GM18505 (cell line): ENCODE data around the gene SPEG.

ENCODE experiments used
- ATAC-seq: cut with Tn5 transposase; IDR thresholded peaks from one replicate; pipeline ENCODE4 v1.9.1; 2021; ENCODE audit not compliant: unreplicated experiment
- POLR2A ChIP-seq: IDR thresholded peaks from 4 replicates; pipeline ENCODE4 v1.6.1; 2011; ENCODE audit warnings: borderline replicate concordance; ENCODE audit not compliant: insufficient read depth, insufficient read length; ENCODE audit errors: extremely low read depth

SPEG gene

GRCh38 chr2:219482674-219483405 is 48.2 kb downstream of the SPEG start:
- TF ChIP-seq POLR2A: no peak
- ATAC-seq: no peak

GRCh38 chr2:219483451-219484342 is 49.1 kb downstream of the SPEG start:
- no peak for TF ChIP-seq POLR2A
- ATAC-seq: no peak

GRCh38 chr2:219484343-219485200 is 49.9 kb downstream of the SPEG start:
- no peak for TF ChIP-seq POLR2A
- no peak for ATAC-seq

- ATAC-seq: no peak
- TF ChIP-seq POLR2A: no peak
These were observed 50.5 kb downstream of the SPEG start for GRCh38 chr2:219485201-219485580.

- no peak for ATAC-seq
- no peak for TF ChIP-seq POLR2A
These were observed 51.8 kb downstream of the SPEG start for GRCh38 chr2:219486380-219486959.

GRCh38 chr2:219488149-219488843 is 53.7 kb downstream of the SPEG start:
- TF ChIP-seq POLR2A: no peak
- no peak for ATAC-seq

GRCh38 chr2:219488844-219489194 is 54.2 kb downstream of the SPEG start:
- no peak for ATAC-seq

GRCh38 chr2:219489315-219489714 is 54.7 kb downstream of the SPEG start:
- no peak for TF ChIP-seq POLR2A
- ATAC-seq: no peak

More at GRCh38 chr2:219488844-219489194, 54.2 kb downstream of the SPEG start:
- no peak for TF ChIP-seq POLR2A

- no peak for ATAC-seq
- no peak for TF ChIP-seq POLR2A
These were observed 55.5 kb downstream of the SPEG start for GRCh38 chr2:219490186-219490585.

- ATAC-seq: no peak
- no peak for TF ChIP-seq POLR2A
These were observed 56.0 kb downstream of the SPEG start for GRCh38 chr2:219490600-219491130.

- no peak for ATAC-seq
- no peak for TF ChIP-seq POLR2A
These were observed 56.8 kb downstream of the SPEG start for GRCh38 chr2:219491278-219491963.
